HPDE6-E6E7 (cell line): ENCODE data around the gene VAX1.
"Not testable (repeated sequence)": the region's sequence is repeated elsewhere in the genome, so short reads cannot be mapped to it uniquely, and the experiment has no call there.

ENCODE experiments used
- DNase-seq: peaks from one replicate; pipeline ENCODE4 v3.0.0; 2011; ENCODE audit warnings: missing footprints; ENCODE audit errors: extremely low spot score

The VAX1 gene

GRCh38 chr10:117137911-117138642 is at the start of gene VAX1:
Gene VAX1 (minus strand): TSS chr10:117138270. CDS start chr10:117138056, 214 bp downstream.
- DNase-seq: no peak

- peak; percentile 71 for DNase-seq
These were observed 49.0 kb upstream of the VAX1 start for GRCh38 chr10:117186832-117187615.

GRCh38 chr10:117185817-117186216 is 47.7 kb upstream of the VAX1 start:
- not testable (repeated sequence) for DNase-seq

- no peak for DNase-seq
These were observed 46.8 kb upstream of the VAX1 start for GRCh38 chr10:117184821-117185220.

- no peak for DNase-seq
These were observed 46.2 kb upstream of the VAX1 start for GRCh38 chr10:117184296-117184695.

- DNase-seq: no peak
These were observed 40.1 kb upstream of the VAX1 start for GRCh38 chr10:117178190-117178589.

- peak; percentile 36 for DNase-seq
These were observed 37.9 kb upstream of the VAX1 start for GRCh38 chr10:117175901-117176534.

GRCh38 chr10:117175215-117175900 is 37.3 kb upstream of the VAX1 start:
- DNase-seq: peak; percentile 23

GRCh38 chr10:117174439-117175214 is 36.6 kb upstream of the VAX1 start:
- peak; percentile 77 for DNase-seq

- DNase-seq: no peak
These were observed 32.2 kb upstream of the VAX1 start for GRCh38 chr10:117170244-117170643.

- no peak for DNase-seq
These were observed 31.4 kb upstream of the VAX1 start for GRCh38 chr10:117169480-117169879.

- DNase-seq: no peak
These were observed 30.7 kb upstream of the VAX1 start for GRCh38 chr10:117168729-117169128.

GRCh38 chr10:117167789-117168674 is 30.0 kb upstream of the VAX1 start:
- peak; percentile 29 for DNase-seq

- no peak for DNase-seq
These were observed 29.3 kb upstream of the VAX1 start for GRCh38 chr10:117167346-117167788.

- peak; percentile 37 for DNase-seq
These were observed 28.6 kb upstream of the VAX1 start for GRCh38 chr10:117166418-117167345.

- peak; percentile 57 for DNase-seq
These were observed 27.7 kb upstream of the VAX1 start for GRCh38 chr10:117165538-117166417.

- DNase-seq: no peak
These were observed 26.8 kb upstream of the VAX1 start for GRCh38 chr10:117164592-117165537.
